HG02623 (cell line): ENCODE measurements around the gene RPS27.
"Not testable (repeated sequence)": the region's sequence is repeated elsewhere in the genome, so short reads cannot be mapped to it uniquely, and the experiment has no call there.

Experiments
- ATAC-seq: cut with Tn5 transposase; IDR thresholded peaks from one replicate; pipeline ENCODE4 v1.9.1; 2021; ENCODE audit warnings: moderate library complexity; ENCODE audit not compliant: unreplicated experiment

Gene RPS27

GRCh38 chr1:153960206-153960605 lies 30.4 kb upstream of the RPS27 start:
- no peak for ATAC-seq

GRCh38 chr1:153961421-153961820 lies 29.1 kb upstream of the RPS27 start:
- no peak for ATAC-seq

GRCh38 chr1:153962088-153963029 lies 28.2 kb upstream of the RPS27 start:
- no peak for ATAC-seq

- ATAC-seq: peak; percentile 43
Observed at GRCh38 chr1:153963030-153963849, 27.3 kb upstream of the RPS27 start, which contains the start of gene SLC39A1. Gene SLC39A1 (minus strand): TSS chr1:153963537. CDS start chr1:153962715, 822 bp downstream.

- ATAC-seq: no peak
Observed at GRCh38 chr1:153963850-153964331, 26.7 kb upstream of the RPS27 start.

- ATAC-seq: peak; percentile 59
Observed at GRCh38 chr1:153967107-153967999, 23.2 kb upstream of the RPS27 start, which contains the start of gene CREB3L4. Gene CREB3L4 (plus strand): TSS chr1:153967902. CDS start chr1:153968526, 624 bp downstream.

- ATAC-seq: no peak
Observed at GRCh38 chr1:153968000-153968363, 22.6 kb upstream of the RPS27 start.

GRCh38 chr1:153968408-153968807 lies 22.2 kb upstream of the RPS27 start:
- ATAC-seq: no peak

GRCh38 chr1:153968972-153969371 lies 21.6 kb upstream of the RPS27 start:
- no peak for ATAC-seq

GRCh38 chr1:153970346-153970745 lies 20.2 kb upstream of the RPS27 start:
- ATAC-seq: no peak

GRCh38 chr1:153973071-153973470 lies 17.5 kb upstream of the RPS27 start:
- ATAC-seq: no peak

- no peak for ATAC-seq
Observed at GRCh38 chr1:153973525-153973924, 17.0 kb upstream of the RPS27 start.

- ATAC-seq: no peak
Observed at GRCh38 chr1:153976819-153977249, 13.7 kb upstream of the RPS27 start.

GRCh38 chr1:153977250-153978240 lies 13.0 kb upstream of the RPS27 start, which contains the start of gene JTB:
Gene JTB (minus strand): TSS chr1:153977674. CDS start chr1:153977252, 422 bp downstream.
- ATAC-seq: no peak

GRCh38 chr1:153978274-153978909 lies 12.2 kb upstream of the RPS27 start:
- no peak for ATAC-seq

GRCh38 chr1:153979091-153979490 lies 11.5 kb upstream of the RPS27 start:
- ATAC-seq: not testable (repeated sequence)

- not testable (repeated sequence) for ATAC-seq
Observed at GRCh38 chr1:153981735-153982134, 8.8 kb upstream of the RPS27 start.

GRCh38 chr1:153984123-153984894 lies 6.3 kb upstream of the RPS27 start:
- ATAC-seq: no peak
